ENCODE data around the gene OR7D2.

The OR7D2 gene

GRCh38 chr19:9219489-9219888 is 40.7 kb downstream of the OR7D2 start, which contains the start of gene OR7D4:
TSS of gene OR7D4 (minus strand) at chr19:9219589. CDS start at chr19:9214837, 4,752 bp downstream.
- DNase-seq = no peak
